Measurements from ENCODE around the gene MEIOC. TPM values are rescaled to one million over a fixed set of nuclear protein-coding genes. Genes with fewer than 3 reads are reported as not detected.
"Not testable (repeated sequence)": the region's sequence is repeated elsewhere in the genome, so short reads cannot be mapped to it uniquely, and the experiment has no call there.

The MEIOC gene
- total RNA-seq, 1 donor from 2014 or later, result 0.32 TPM

GRCh38 chr17:44672479-44673093 lies 16.3 kb downstream of the MEIOC start:
- H3K27me3 Mint-ChIP-seq (ENCODE audit: low read depth), result no peaks in the 10 kb centered on the region
- no peaks in the 10 kb centered on the region for H3K9me3 Mint-ChIP-seq (ENCODE audit: low read depth)
- TF ChIP-seq CTCF (IDR thresholded peaks at IDR 0.05), result peak; percentile 85
- H3K4me1 Mint-ChIP-seq (ENCODE audit: low read depth), result peaks cover 15% of the 10 kb centered on the region
- no peak overlapping the region for H3K4me3 Mint-ChIP-seq (ENCODE audit: unreplicated experiment)
- H3K27ac Mint-ChIP-seq (ENCODE audit: unreplicated experiment), result peak overlapping the region; percentile 71
- no peak for DNase-seq (ENCODE audit: low spot score)
- H3K36me3 Mint-ChIP-seq (ENCODE audit: low read depth), result no peaks in the 10 kb centered on the region

- Mint-ChIP-seq H3K27ac (ENCODE audit: unreplicated experiment) (no peak overlapping the region), H3K4me1 (ENCODE audit: low read depth) (peaks cover 23% of the 10 kb centered on the region), H3K4me3 (ENCODE audit: unreplicated experiment) (no peak overlapping the region), H3K27me3 (ENCODE audit: low read depth) (no peaks in the 10 kb centered on the region), H3K36me3 (ENCODE audit: low read depth) (peaks cover 2% of the 10 kb centered on the region), H3K9me3 (ENCODE audit: low read depth) (no peaks in the 10 kb centered on the region)
- no peak for TF ChIP-seq CTCF (IDR thresholded peaks at IDR 0.05)
- DNase-seq (ENCODE audit: low spot score), result no peak
Observed at GRCh38 chr17:44673893-44674292, 17.6 kb downstream of the MEIOC start.

- Mint-ChIP-seq H3K4me3 (ENCODE audit: unreplicated experiment) (no peak overlapping the region), H3K4me1 (ENCODE audit: low read depth) (peaks cover 23% of the 10 kb centered on the region), H3K36me3 (ENCODE audit: low read depth) (peaks cover 12% of the 10 kb centered on the region), H3K27ac (ENCODE audit: unreplicated experiment) (peak overlapping the region; percentile 78), H3K9me3 (ENCODE audit: low read depth) (no peaks in the 10 kb centered on the region), H3K27me3 (ENCODE audit: low read depth) (no peaks in the 10 kb centered on the region)
- no peak for TF ChIP-seq CTCF (IDR thresholded peaks at IDR 0.05)
- DNase-seq (ENCODE audit: low spot score), result no peak
Observed at GRCh38 chr17:44677136-44677535, 20.9 kb downstream of the MEIOC start.

- H3K4me1 Mint-ChIP-seq (ENCODE audit: low read depth); H3K4me3 Mint-ChIP-seq (ENCODE audit: unreplicated experiment); H3K9me3 Mint-ChIP-seq (ENCODE audit: low read depth); H3K27me3 Mint-ChIP-seq (ENCODE audit: low read depth); H3K27ac Mint-ChIP-seq (ENCODE audit: unreplicated experiment); DNase-seq (ENCODE audit: low spot score): not testable (repeated sequence)
- H3K36me3 Mint-ChIP-seq (ENCODE audit: low read depth), result peaks cover 14% of the 10 kb centered on the region
Observed at GRCh38 chr17:44683303-44683702, 27.0 kb downstream of the MEIOC start.

- H3K27ac Mint-ChIP-seq (ENCODE audit: unreplicated experiment), result no peak overlapping the region
- H3K4me1 Mint-ChIP-seq (ENCODE audit: low read depth), result peaks cover 21% of the 10 kb centered on the region
- H3K9me3 Mint-ChIP-seq (ENCODE audit: low read depth), result no peaks in the 10 kb centered on the region
- DNase-seq (ENCODE audit: low spot score), result no peak
- H3K4me3 Mint-ChIP-seq (ENCODE audit: unreplicated experiment), result no peak overlapping the region
- peaks cover 4% of the 10 kb centered on the region for H3K36me3 Mint-ChIP-seq (ENCODE audit: low read depth)
- no peak for TF ChIP-seq CTCF (IDR thresholded peaks at IDR 0.05)
- H3K27me3 Mint-ChIP-seq (ENCODE audit: low read depth), result no peaks in the 10 kb centered on the region
Observed at GRCh38 chr17:44687756-44688155, 31.5 kb downstream of the MEIOC start.

GRCh38 chr17:44688200-44688599 lies 31.9 kb downstream of the MEIOC start:
- H3K27ac Mint-ChIP-seq (ENCODE audit: unreplicated experiment), result no peak overlapping the region
- H3K27me3 Mint-ChIP-seq (ENCODE audit: low read depth), result no peaks in the 10 kb centered on the region
- H3K9me3 Mint-ChIP-seq (ENCODE audit: low read depth), result no peaks in the 10 kb centered on the region
- peaks cover 4% of the 10 kb centered on the region for H3K36me3 Mint-ChIP-seq (ENCODE audit: low read depth)
- DNase-seq (ENCODE audit: low spot score), result no peak
- no peak for TF ChIP-seq CTCF (IDR thresholded peaks at IDR 0.05)
- H3K4me1 Mint-ChIP-seq (ENCODE audit: low read depth), result peaks cover 21% of the 10 kb centered on the region
- H3K4me3 Mint-ChIP-seq (ENCODE audit: unreplicated experiment), result peak overlapping the region; percentile 97
